Peyer's patch (tissue), 4 donors: Measurements from ENCODE around the gene SYT9.

Experiments used
- POLR2A ChIP-seq, 2 donors: fragments of 450-650 bp; IDR thresholded peaks; one replicate each; pipeline ENCODE4 v1.5.1; 2017; ENCODE audit warnings: antibody characterized with exemption in 2 of 2, mild to moderate bottlenecking in 2 of 2, moderate library complexity in 2 of 2
- TF ChIP-seq, protein P1 (sequence below), 6 experiments: fragments of 450-650 bp in 4 of 6; fragments of 200-600 bp in 2 of 6; sonication (generic) in 1 of 6; IDR thresholded peaks; one replicate each; pipeline ENCODE4 v1.5.1; 2017 to 2019; ENCODE audit warnings: antibody characterized with exemption in 6 of 6, mild to moderate bottlenecking in 3 of 6, moderate library complexity in 1 of 6

DNA sequence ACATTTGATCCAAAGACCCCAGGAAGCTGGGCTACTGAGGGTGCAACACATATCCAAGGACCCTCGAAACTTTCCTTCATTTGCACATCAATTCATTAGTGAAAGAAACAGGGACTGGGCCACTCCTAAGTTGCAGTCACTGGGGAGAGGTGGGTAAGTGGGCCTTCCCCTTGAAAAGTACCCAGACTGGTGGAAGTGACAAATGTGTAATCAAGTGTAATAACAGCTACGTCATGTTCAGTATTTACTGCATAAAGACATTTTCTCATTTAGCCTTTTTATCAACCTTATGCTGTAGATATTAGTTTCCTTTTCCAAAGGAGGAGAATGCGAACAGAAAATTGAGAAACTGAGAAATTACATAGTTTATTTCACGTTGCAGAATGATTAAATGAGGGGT lies 131.7 kb downstream of the SYT9 start:
- TF ChIP-seq, protein P1, sequence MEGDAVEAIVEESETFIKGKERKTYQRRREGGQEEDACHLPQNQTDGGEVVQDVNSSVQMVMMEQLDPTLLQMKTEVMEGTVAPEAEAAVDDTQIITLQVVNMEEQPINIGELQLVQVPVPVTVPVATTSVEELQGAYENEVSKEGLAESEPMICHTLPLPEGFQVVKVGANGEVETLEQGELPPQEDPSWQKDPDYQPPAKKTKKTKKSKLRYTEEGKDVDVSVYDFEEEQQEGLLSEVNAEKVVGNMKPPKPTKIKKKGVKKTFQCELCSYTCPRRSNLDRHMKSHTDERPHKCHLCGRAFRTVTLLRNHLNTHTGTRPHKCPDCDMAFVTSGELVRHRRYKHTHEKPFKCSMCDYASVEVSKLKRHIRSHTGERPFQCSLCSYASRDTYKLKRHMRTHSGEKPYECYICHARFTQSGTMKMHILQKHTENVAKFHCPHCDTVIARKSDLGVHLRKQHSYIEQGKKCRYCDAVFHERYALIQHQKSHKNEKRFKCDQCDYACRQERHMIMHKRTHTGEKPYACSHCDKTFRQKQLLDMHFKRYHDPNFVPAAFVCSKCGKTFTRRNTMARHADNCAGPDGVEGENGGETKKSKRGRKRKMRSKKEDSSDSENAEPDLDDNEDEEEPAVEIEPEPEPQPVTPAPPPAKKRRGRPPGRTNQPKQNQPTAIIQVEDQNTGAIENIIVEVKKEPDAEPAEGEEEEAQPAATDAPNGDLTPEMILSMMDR (IDR thresholded peaks at IDR 0.05) = no peak
- TF ChIP-seq POLR2A (IDR thresholded peaks at IDR 0.05) = no peak
